Measurements from ENCODE around the gene MS4A2. TPM values are rescaled to one million over a fixed set of nuclear protein-coding genes. Genes with fewer than 3 reads are reported as not detected.
"Not testable (repeated sequence)": the region's sequence is repeated elsewhere in the genome, so short reads cannot be mapped to it uniquely, and the experiment has no call there.

The MS4A2 gene
- 0.95 TPM for total RNA-seq
- long read RNA-seq, result 0 reads

DNA sequence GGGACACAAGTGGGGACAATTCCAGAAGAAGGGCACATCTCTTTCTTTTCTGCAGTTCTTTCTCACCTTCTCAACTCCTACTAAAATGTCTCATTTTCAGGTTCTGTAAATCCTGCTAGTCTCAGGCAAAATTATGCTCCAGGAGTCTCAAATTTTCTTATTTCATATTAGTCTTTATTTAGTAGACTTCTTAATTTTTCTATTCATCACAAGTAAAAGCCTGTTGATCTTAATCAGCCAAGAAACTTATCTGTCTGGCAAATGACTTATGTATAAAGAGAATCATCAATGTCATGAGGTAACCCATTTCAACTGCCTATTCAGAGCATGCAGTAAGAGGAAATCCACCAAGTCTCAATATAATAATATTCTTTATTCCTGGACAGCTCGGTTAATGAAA lies at the start of gene MS4A2:
Gene MS4A2 (plus strand): TSS at position 301 of the 400 bp plus-strand sequence. CDS start 102 bp downstream, outside the sequence.
- no peak for ATAC-seq
- DNase-seq (ENCODE audit: missing footprints), result no peak
- intact Hi-C loops (cut with DNase I), result no loop called here

DNA sequence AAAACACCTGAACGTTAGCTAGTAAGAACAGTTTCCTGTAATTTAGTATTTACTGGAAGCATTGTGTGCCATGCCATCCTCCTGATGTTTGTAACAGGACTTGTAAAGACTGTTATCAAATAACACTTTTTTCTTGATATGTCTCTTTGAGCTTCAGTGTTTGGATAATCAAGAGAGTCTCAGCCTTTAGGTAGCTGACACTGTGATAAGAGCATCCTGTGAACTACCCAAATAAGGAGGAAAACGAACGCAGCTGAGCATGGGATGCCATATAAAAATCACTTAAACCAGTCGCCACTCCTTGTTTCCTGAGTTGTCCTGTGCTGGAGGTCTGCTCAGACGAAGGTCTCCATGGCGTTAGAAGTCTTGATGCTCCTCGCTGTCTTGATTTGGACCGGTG lies 48.4 kb upstream of the MS4A2 start, which contains the start of gene OOSP2:
Gene OOSP2 (plus strand): TSS at position 301 of the 400 bp plus-strand sequence. CDS start 51 bp downstream, at position 352.
- intact Hi-C loops (cut with DNase I), result no loop called here
- ATAC-seq (no peak), DNase-seq (ENCODE audit: missing footprints) (no peak)

DNA sequence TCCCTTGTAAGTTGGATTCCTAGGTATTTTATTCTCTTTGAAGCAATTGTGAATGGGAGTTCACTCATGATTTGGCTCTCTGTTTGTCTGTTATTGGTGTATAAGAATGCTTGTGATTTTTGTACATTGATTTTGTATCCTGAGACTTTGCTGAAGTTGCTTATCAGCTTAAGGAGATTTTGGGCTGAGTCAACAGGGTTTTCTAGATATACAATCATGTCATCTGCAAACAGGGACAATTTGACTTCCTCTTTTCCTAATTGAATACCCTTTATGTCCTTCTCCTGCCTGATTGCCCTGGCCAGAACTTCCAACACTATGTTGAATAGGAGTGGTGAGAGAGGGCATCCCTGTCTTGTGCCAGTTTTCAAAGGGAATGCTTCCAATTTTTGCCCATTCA lies 38.0 kb upstream of the MS4A2 start:
- DNase-seq (ENCODE audit: missing footprints); ATAC-seq; intact Hi-C loops (cut with DNase I): not testable (repeated sequence)

DNA sequence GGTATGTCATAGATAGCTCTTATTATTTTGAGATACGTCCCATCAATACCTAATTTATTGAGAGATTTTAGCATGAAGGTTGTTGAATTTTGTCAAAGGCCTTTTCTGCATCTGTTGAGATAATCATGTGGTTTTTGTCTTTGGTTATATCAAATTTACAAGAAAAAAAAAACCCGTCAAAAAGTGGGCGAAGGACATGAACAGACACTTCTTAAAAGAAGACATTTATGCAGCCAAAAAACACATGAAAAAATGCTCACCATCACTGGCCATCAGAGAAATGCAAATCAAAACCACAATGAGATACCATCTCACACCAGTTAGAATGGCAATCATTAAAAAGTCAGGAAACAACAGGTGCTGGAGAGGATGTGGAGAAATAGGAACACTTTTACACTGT lies 37.6 kb upstream of the MS4A2 start:
- intact Hi-C loops (cut with DNase I); DNase-seq (ENCODE audit: missing footprints); ATAC-seq: not testable (repeated sequence)

DNA sequence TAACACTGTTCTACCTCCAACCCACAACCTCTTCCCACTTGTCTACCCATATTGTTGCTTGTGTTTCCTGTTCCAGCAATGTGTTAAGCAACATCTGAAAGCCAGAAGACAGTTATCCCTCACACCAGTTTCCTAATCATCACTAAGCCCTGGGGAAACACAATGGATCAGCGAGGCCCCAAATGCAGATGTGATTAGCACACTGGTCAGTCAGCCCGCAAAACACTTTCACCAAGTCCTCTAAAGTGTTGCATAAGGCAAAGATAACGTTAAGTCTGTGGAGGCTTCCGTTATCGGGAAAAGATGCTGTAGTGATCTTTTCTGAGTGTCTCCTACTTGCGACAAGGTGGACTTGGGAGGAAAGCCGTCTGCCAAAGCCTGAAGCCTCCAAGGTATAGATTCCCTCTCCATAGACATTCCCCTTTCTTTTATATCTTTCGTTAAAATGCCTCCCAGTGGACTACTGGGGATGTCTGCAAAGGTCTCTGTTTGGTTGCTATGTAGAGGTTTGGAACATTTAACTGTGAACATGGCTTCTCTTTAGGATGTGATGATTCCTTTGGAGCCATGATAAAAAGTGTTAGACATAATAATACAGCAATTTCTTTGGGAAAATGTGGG lies 32.0 kb upstream of the MS4A2 start, which contains the start of gene MS4A3:
Gene MS4A3 (plus strand): TSS at position 317 of the 621 bp plus-strand sequence. CDS start 4,496 bp downstream, outside the sequence.
- no peak for DNase-seq (ENCODE audit: missing footprints)
- intact Hi-C loops (cut with DNase I), result no loop called here
- ATAC-seq, result no peak

DNA sequence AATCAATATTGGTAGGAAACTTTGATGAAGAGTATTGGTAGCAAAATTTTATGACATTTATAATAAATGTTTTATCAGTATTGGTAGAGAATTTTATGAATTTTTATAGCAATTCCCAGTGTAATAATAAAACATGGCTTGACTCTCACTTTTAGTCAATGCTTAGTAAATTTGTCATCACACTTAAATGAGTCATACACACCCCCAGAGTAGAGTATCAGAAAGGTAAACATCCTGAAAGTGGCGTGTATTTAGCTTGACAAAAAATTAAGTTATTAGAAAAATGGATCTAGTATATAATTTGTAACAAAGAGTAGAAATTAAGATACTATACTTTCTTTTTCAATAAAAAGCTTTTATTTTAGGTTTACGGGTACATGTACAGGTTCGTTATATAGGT lies 29.4 kb upstream of the MS4A2 start:
- ATAC-seq (no peak), DNase-seq (ENCODE audit: missing footprints) (no peak)
- intact Hi-C loops (cut with DNase I), result no loop called here

DNA sequence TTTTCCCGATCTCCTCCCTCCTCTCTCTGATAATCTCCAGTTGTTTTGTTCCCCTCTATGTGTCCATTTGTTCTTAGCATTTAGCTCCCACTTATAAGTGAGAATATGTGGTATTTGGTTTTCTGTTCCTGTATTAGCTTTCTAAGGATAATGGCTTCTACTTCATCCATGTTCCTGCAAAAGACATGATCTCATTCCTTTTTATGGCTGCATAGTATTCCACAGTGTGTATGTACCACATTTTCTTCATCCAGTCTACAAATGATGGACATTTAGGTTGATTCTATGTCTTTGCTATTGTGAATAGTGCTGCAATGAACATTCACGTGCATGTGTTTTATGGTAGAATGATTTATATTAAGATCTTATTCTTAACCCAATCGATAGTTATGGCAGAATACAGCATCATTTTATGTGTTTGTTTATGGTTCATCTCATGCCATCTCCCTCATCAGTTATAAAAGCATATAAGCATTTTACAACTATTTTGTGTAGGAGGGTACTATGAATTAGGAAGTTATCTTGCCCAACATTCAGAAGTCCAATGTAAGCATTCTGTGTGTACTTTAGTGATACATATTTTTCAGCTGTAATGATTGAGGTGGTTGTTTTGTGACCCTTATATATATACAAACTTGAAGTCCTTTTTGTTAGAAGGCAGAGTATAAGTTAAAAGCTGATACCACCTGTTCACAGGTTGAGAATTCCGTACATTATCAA lies 28.8 kb upstream of the MS4A2 start:
- DNase-seq (ENCODE audit: missing footprints) (no peak), ATAC-seq (no peak)
- intact Hi-C loops (cut with DNase I), result no loop called here

DNA sequence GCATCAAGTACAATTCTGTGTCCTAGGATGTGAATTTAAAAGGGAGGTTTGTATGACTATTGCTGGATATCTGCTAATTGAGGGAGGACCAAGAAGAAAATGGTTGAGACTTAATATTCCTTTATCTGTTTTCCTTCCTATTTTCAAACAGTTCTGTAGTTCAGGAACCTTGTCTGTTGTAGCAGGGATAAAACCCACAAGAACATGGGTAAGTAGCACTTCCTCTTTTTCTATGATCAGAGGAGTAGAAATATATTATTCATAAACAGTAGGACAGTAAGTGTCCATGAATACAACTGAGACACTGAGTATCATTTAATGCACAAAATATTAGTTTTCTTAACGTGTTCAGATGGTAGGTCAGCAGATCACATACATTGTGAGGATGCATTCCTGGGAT lies 24.4 kb upstream of the MS4A2 start:
- intact Hi-C loops (cut with DNase I), result no loop called here
- ATAC-seq (no peak), DNase-seq (ENCODE audit: missing footprints) (no peak)

DNA sequence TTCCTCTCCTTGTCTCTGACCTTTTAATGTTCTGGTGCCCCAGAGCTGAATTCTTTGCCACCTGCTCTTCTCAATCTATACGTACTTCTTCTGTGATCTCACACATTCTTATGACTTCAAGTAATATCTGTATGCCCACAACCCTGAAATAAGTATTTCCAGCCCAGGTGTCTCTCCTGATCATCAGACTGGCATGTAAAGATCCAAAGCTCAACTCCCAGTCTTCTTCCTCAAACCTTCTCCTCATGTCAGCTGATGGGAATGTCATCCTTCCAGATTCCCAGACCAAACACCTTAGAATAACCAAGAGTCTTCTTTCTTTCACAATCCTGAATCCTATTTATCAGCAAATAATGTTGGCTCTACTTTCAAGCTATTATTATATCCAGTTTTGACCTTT lies 22.7 kb upstream of the MS4A2 start:
- ATAC-seq (no peak), DNase-seq (ENCODE audit: missing footprints) (no peak)
- intact Hi-C loops (cut with DNase I), result no loop called here

DNA sequence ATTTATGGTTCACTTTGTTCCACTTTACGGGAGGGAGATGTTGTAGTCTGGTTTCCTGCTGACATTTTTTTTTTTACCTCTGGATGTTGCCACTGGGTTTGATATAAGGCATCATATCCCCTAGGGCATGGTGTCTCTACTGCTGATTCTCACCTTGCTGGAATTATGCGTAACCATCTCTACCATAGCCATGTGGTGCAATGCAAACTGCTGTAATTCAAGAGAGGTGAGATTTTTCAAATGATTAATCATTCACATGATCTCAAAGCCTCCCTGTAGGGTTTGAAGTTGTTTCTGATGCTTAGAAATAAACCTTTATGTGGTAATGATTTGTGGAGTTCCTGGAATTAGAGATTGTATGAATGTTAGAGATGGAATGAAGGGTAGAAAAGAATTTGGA lies 19.0 kb upstream of the MS4A2 start:
- DNase-seq (ENCODE audit: missing footprints) (no peak), ATAC-seq (no peak)
- intact Hi-C loops (cut with DNase I), result no loop called here

DNA sequence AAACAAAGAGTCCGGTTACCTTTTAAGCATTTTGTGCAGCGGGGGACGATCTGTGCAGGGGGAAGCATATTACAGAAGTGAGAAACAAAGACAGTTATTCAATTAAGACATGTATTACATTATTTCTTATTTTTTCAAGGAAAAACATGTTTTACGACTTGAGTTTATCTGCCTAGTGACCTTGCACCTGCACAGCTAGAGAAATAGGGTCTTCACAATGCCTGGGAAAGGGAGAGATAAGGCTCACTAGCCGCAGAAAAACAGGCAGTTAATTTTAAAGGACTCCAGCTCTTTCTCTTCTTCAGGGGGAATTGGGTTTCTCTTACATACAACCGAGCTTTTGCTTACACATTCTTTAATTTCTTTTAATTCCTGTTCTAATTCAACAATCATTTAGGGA lies 16.8 kb upstream of the MS4A2 start:
- intact Hi-C loops (cut with DNase I); DNase-seq (ENCODE audit: missing footprints); ATAC-seq: not testable (repeated sequence)

DNA sequence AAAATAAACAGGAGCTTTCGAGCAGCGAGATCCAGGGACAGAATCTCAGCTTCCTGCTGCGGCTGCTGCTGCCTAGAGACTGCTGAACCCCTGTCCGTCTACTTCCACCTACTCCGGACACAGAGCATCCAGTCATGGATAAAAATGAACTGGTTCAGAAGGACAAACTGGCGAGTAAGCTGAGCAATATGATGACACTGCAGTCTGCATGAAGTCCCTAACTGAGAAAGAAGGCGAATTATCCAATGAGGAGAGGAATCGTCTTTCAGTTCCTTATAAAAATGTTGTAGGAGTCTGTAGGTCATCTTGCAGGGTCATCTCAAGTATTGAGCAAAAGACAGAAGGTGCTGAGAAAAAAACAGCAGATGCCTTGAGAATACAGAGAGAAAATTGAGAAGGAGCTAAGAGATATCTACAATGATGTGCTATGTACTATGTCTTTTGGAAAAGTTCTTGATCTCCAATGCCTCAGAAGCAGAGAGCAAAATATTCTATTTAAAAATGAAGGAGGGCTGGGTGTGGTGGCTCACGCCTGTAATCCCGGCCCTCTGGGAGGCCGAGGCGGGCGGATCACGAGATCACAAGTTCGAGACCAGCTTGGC lies 11.1 kb upstream of the MS4A2 start:
- intact Hi-C loops (cut with DNase I), result no loop called here
- ATAC-seq (no peak), DNase-seq (ENCODE audit: missing footprints) (no peak)

DNA sequence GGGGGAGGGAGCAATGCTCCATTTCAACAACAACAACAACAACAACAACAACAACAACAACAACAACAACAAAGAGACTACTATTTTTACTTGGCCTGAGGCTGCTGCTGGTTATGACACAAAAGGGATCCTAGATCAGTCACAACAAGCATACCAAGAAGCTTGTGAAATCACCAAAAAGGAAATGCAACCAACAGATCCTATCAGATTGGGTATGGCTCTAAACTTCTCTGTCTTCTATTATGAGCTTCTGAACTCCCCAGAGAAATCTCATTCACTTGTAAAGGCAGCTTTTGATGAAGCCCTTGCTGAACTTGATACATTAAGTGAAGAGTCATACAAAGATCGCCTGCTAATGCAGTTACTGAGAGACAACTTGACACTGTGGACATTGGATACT lies 10.5 kb upstream of the MS4A2 start:
- intact Hi-C loops (cut with DNase I), result no loop called here
- ATAC-seq (no peak), DNase-seq (ENCODE audit: missing footprints) (no peak)

DNA sequence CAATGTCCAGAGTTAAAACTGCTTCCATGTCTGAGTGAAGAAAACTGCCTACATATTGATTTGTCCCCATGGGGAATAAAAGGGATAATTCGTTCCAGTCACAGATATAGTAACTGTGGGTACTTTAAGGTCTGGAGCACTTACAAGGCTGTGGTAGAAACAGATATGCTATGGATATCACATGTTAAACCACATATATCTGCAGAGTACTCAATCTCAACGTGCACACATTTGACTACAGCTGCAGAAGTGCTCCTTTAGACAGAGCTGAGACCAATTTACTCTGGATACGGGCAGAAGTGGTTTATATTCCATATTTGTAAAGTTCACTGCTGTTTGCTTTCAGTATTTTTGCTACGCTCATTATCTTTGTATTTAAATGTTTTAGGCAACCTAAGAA lies 9.7 kb upstream of the MS4A2 start:
- intact Hi-C loops (cut with DNase I), result no loop called here
- DNase-seq (ENCODE audit: missing footprints) (no peak), ATAC-seq (no peak)

DNA sequence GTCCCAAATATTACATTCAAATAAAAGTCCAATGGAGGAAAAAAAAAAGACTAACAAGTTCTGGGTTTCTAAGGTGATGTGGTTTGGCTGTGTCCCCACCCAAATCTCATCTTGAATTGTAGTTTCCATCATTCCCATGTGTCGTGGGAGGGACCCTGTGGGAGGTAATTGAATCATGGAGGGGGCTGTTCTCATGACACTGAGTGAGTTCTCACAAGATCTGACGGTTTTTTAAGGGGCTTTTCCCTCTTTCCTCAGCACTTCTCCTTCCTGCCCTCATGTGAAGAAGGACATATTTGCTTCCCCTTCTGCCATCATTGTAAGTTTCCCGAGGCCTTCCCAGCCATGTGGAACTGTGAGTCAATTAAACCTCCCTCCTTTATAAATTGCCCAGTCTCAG lies 7.9 kb upstream of the MS4A2 start:
- ATAC-seq (no peak), DNase-seq (ENCODE audit: missing footprints) (no peak)
- intact Hi-C loops (cut with DNase I), result no loop called here

DNA sequence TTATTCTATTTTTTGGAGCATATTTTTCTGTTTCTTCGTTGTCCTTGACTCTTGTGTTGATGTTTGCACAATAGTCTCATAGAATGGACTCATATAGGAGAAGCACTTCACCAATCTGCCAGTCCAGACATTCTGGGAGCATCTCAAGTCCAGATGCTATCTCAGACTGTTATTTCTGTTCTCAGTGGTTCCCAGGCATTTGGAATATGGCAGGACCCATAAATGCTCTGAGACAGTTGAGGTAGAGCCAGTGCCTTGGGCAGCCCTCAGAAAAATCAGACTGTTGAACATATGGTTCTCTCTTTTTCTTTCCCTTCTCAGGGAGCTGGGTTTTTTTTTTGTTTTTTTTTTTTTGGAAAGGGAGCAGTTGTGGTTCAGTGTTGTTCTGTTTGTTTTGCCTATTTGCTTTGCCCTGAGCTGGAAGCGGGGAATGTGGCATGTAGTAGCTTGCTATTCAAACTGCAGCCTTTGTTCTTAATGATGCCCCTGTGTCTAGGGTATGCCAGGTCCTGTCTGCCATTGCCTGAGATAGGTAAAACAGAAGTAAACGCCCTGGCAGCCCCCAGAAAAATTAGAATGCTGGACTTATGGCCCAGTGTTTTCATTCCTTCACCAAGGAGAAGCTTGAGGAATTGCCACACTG lies 3.7 kb upstream of the MS4A2 start:
- ATAC-seq, result no peak
- intact Hi-C loops (cut with DNase I), result no loop called here

DNA sequence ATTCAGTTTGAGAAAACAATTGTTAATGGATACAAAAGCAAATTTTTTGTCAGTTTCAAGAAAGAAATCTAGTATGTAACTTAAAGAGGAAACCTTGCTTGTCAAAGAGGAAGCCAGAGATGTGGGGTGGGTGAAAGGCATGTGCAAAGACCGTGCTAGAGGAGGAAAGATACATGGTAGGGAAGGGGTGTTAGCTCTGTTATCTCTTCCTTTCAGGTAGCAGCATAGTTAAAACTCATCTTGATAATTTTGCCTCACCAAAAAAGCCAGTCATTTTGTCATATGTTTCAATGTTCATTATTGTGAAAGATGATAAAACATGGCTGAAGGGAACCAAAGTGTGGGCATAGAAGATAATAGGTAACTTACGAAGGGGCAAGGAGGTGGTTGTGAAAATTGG lies 2.6 kb upstream of the MS4A2 start:
- DNase-seq (ENCODE audit: missing footprints) (no peak), ATAC-seq (no peak)
- intact Hi-C loops (cut with DNase I), result no loop called here

More for the DNA sequence above, 3.7 kb upstream of the MS4A2 start:
- DNase-seq (ENCODE audit: missing footprints), result no peak

DNA sequence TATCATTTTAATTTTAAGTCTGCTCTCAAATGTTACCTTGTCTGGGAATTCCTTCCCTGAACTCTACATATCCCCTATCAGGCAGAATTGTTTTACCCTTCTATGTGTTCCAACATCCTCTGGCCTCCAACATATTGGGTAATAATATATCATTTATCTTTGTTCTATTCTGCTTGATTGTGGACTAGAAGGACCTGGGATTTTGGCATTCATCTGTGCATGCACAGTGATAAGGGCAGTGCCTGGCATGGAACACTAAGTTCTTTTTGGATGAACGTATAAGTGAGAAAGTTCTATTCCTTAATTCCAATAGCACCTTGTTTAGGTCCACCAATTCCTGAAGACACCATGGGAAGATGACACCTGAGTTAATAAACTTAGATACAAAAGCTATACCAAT lies 1.2 kb upstream of the MS4A2 start:
- DNase-seq (ENCODE audit: missing footprints) (no peak), ATAC-seq (peak; percentile 13)
- intact Hi-C loops (cut with DNase I), result no loop called here

DNA sequence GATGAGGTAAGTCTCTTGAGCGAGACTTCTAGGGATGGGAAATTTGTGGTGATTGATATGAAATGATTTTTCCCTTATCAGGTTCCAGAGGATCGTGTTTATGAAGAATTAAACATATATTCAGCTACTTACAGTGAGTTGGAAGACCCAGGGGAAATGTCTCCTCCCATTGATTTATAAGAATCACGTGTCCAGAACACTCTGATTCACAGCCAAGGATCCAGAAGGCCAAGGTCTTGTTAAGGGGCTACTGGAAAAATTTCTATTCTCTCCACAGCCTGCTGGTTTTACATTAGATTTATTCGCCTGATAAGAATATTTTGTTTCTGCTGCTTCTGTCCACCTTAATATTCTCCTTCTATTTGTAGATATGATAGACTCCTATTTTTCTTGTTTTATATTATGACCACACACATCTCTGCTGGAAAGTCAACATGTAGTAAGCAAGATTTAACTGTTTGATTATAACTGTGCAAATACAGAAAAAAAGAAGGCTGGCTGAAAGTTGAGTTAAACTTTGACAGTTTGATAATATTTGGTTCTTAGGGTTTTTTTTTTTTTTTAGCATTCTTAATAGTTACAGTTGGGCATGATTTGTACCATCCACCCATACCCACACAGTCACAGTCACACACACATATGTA lies 7.1 kb downstream of the MS4A2 start:
- DNase-seq (ENCODE audit: missing footprints) (no peak), ATAC-seq (no peak)
- intact Hi-C loops (cut with DNase I), result no loop called here
